ENCODE measurements around the gene CYP26B1. TPM values are rescaled to one million over a fixed set of nuclear protein-coding genes. Genes with fewer than 3 reads are reported as not detected.

Gene CYP26B1
- total RNA-seq, 3 donors from 2014 or later = 0.82 to 9.5 (median 2.5) TPM

GRCh38 chr2:72104821-72105588 lies 42.7 kb downstream of the CYP26B1 start:
- intact Hi-C loops (cut with DNase I, micrococcal nuclease) = no loop called here
- DNase-seq (no peak), ATAC-seq (no peak)
- no peak overlapping the region for H3K4me3 ChIP-seq
- TF ChIP-seq, protein P1, sequence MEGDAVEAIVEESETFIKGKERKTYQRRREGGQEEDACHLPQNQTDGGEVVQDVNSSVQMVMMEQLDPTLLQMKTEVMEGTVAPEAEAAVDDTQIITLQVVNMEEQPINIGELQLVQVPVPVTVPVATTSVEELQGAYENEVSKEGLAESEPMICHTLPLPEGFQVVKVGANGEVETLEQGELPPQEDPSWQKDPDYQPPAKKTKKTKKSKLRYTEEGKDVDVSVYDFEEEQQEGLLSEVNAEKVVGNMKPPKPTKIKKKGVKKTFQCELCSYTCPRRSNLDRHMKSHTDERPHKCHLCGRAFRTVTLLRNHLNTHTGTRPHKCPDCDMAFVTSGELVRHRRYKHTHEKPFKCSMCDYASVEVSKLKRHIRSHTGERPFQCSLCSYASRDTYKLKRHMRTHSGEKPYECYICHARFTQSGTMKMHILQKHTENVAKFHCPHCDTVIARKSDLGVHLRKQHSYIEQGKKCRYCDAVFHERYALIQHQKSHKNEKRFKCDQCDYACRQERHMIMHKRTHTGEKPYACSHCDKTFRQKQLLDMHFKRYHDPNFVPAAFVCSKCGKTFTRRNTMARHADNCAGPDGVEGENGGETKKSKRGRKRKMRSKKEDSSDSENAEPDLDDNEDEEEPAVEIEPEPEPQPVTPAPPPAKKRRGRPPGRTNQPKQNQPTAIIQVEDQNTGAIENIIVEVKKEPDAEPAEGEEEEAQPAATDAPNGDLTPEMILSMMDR (IDR thresholded peaks at IDR 0.05) = no peak
- no peaks in the 10 kb centered on the region for H3K4me1 ChIP-seq (ENCODE audit: low read depth)
- no peaks in the 10 kb centered on the region for H3K9me3 ChIP-seq
- no peaks in the 10 kb centered on the region for H3K36me3 ChIP-seq (ENCODE audit: low read depth)

DNA sequence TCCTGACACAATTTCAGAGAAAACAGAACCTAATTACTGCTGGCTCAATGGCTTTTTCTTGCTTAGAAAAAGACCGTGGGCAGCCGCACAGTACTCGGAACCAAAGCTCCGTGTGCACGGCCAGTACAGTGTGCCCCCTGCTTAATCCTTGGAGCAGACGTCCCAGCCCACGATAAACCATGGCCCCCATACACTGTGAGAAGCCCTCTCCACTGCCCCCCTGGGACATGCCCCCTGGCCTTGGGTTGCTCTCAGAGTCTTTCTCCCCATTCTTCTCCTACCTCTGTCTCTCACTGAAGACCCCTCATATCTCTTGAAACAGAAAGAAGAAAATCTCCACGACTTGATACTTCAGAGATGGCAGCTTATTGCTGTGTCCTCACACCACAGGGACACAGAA lies 44.0 kb downstream of the CYP26B1 start:
- no peak overlapping the region for H3K4me3 ChIP-seq
- intact Hi-C loops (cut with DNase I, micrococcal nuclease) = no loop called here
- no peak for ATAC-seq
- no peaks in the 10 kb centered on the region for H3K36me3 ChIP-seq (ENCODE audit: low read depth)
- no peaks in the 10 kb centered on the region for H3K4me1 ChIP-seq (ENCODE audit: low read depth)
- no peak for DNase-seq
- TF ChIP-seq, protein P1 (IDR thresholded peaks at IDR 0.05) = no peak
- no peaks in the 10 kb centered on the region for H3K9me3 ChIP-seq

GRCh38 chr2:72103161-72103560 lies 44.5 kb downstream of the CYP26B1 start:
- intact Hi-C loops (cut with DNase I, micrococcal nuclease) = no loop called here
- Histone ChIP-seq H3K36me3 (ENCODE audit: low read depth) (no peaks in the 10 kb centered on the region), H3K4me1 (ENCODE audit: low read depth) (no peaks in the 10 kb centered on the region), H3K9me3 (no peaks in the 10 kb centered on the region), H3K4me3 (no peak overlapping the region)
- TF ChIP-seq, protein P1 (IDR thresholded peaks at IDR 0.05) = no peak
- DNase-seq (no peak), ATAC-seq (no peak)

GRCh38 chr2:72098935-72099334 lies 48.7 kb downstream of the CYP26B1 start:
- TF ChIP-seq, protein P1 (IDR thresholded peaks at IDR 0.05) = no peak
- Histone ChIP-seq H3K4me3 (no peak overlapping the region), H3K4me1 (ENCODE audit: low read depth) (no peaks in the 10 kb centered on the region), H3K9me3 (no peaks in the 10 kb centered on the region), H3K36me3 (ENCODE audit: low read depth) (no peaks in the 10 kb centered on the region)
- DNase-seq (no peak), ATAC-seq (no peak)
- intact Hi-C loops (cut with DNase I, micrococcal nuclease) = no loop called here

DNA sequence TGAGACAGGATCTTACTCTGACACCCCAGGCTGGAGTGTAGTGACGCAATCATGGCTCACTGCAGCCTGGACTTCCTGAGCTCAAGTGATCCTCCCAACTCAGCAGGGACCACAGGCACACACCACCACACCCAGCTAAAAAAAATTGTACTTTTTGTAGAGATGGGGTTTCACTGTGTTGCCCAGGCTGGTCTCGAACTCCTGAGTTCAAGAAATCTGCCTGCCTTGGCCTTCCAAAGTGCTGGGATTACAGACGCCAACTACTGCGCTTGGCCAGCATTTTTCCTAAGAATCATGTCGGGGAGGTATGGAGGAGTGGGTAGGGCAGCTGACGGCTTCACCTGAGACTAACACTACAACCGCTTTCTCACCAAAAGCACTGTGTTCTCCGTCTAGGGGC lies 50.4 kb downstream of the CYP26B1 start:
- ATAC-seq = no peak
- TF ChIP-seq, protein P1 (IDR thresholded peaks at IDR 0.05) = no peak
- Histone ChIP-seq H3K36me3 (ENCODE audit: low read depth) (no peaks in the 10 kb centered on the region), H3K9me3 (no peaks in the 10 kb centered on the region), H3K4me1 (ENCODE audit: low read depth) (no peaks in the 10 kb centered on the region), H3K4me3 (no peak overlapping the region)
- DNase-seq = no peak
- intact Hi-C loops (cut with DNase I, micrococcal nuclease) = no loop called here
